OCI-LY3 (cell line): Measurements from ENCODE around the gene NPHS1.

Source experiments
- CTCF ChIP-seq: fragments of 200-600, 300-600 bp; sonication (generic); IDR thresholded peaks from 2 replicates; pipeline ENCODE4 v1.5.1; 2014; ENCODE audit warnings: antibody characterized with exemption, low read length, low read depth
- EZH2phosphoT487 ChIP-seq: fragments of 200-600 bp; shearing (Covaris generic); IDR thresholded peaks from 2 replicates; pipeline ENCODE4 v1.6.1; 2018; ENCODE audit warnings: antibody characterized with exemption, mixed run types, low read depth

- TF ChIP-seq CTCF (no peak), EZH2phosphoT487 (no peak)
Observed at GRCh38 chr19:35885904-35886303, 33.6 kb upstream of the NPHS1 start.
